ENCODE measurements around the gene KCNT1.

GRCh38 chr9:135692410-135692809 lies 9.6 kb upstream of the KCNT1 start:
- TF ChIP-seq EZH2 (IDR thresholded peaks at IDR 0.05; ENCODE audit: borderline replicate concordance, low read depth, low read length, poor library complexity, severe bottlenecking) = no peak
- no peak for TF ChIP-seq CTCF (conservative IDR thresholded peaks at IDR 0.05; ENCODE audit: low read depth, low read length)
